CD14-positive monocyte (primary cell): Measurements from ENCODE around the gene CUL2. TPM values are rescaled to one million over a fixed set of nuclear protein-coding genes. Genes with fewer than 3 reads are reported as not detected.

Experiments
- DNase-seq, 3 donors: peaks; one replicate each; pipeline ENCODE4 v3.0.0-alpha.2; 2011 to 2022
- H2AFZ ChIP-seq: 2 replicates; pipeline ENCODE4 v1.6.0; 2012; ENCODE audit warnings: mild to moderate bottlenecking, low read depth, low read length, inconsistent platforms; ENCODE audit not compliant: insufficient read depth, poor library complexity, severe bottlenecking
- H3K27ac ChIP-seq, 2 donors: 1 replicate in 1 of 2; 2 replicates in 1 of 2; pipeline ENCODE4 v1.5.1; 2012 to 2013; ENCODE audit warnings: low read length in 2 of 2, control low read depth in 1 of 2, inconsistent platforms in 1 of 2, low read depth in 1 of 2, mild to moderate bottlenecking in 1 of 2
- H3K27me3 ChIP-seq, 2 donors: one replicate each; pipeline versions ENCODE4 v1.6.0 to v1.6.1; 2011 to 2013; ENCODE audit warnings: low read length in 2 of 2; ENCODE audit not compliant: control insufficient read depth in 2 of 2, insufficient read depth in 2 of 2
- H3K36me3 ChIP-seq, 2 donors: replicated peaks in 1 of 2; 1 replicate in 1 of 2; 2 replicates in 1 of 2; pipeline versions ENCODE4 v1.5.1 to v1.6.1; 2012 to 2013; ENCODE audit warnings: low read length in 2 of 2, control low read depth in 1 of 2, inconsistent platforms in 1 of 2, mild to moderate bottlenecking in 1 of 2; ENCODE audit not compliant: insufficient read depth in 2 of 2, control insufficient read depth in 1 of 2
- H3K4me1 ChIP-seq, 2 donors: 1 replicate in 1 of 2; 2 replicates in 1 of 2; pipeline versions ENCODE4 v1.5.1 to v1.6.1; 2012 to 2013; ENCODE audit warnings: low read length in 2 of 2, control low read depth in 1 of 2, inconsistent platforms in 1 of 2, mild to moderate bottlenecking in 1 of 2, moderate library complexity in 1 of 2; ENCODE audit not compliant: insufficient read depth in 2 of 2, control insufficient read depth in 1 of 2
- H3K4me2 ChIP-seq: replicated peaks from 2 replicates; pipeline ENCODE3; 2012; ENCODE audit warnings: low read length, moderate library complexity, mild to moderate bottlenecking; ENCODE audit not compliant: poor library complexity, severe bottlenecking; ENCODE audit errors: extremely low read depth
- H3K4me3 ChIP-seq, 3 experiments: fragments of 200-600 bp in 1 of 3; sonication (generic) in 1 of 3; replicated peaks in 1 of 3; 1 replicate in 2 of 3; 2 replicates in 1 of 3; pipeline ENCODE4 v1.5.1; 2011 to 2013; ENCODE audit warnings: low read length in 3 of 3, mild to moderate bottlenecking in 3 of 3, control low read depth in 2 of 3, low read depth in 2 of 3, inconsistent platforms in 1 of 3, moderate library complexity in 1 of 3
- H3K79me2 ChIP-seq: 2 replicates; pipeline ENCODE4 v1.6.0; 2012; ENCODE audit warnings: mild to moderate bottlenecking, control low read depth, inconsistent platforms, low read length, moderate library complexity; ENCODE audit not compliant: insufficient read depth
- H3K9ac ChIP-seq: 2 replicates; pipeline ENCODE4 v1.6.0; 2017; ENCODE audit warnings: low read length, mild to moderate bottlenecking; ENCODE audit not compliant: insufficient read depth, poor library complexity, severe bottlenecking
- H3K9me3 ChIP-seq, 2 donors: replicated peaks in 1 of 2; 1 replicate in 1 of 2; 2 replicates in 1 of 2; pipeline versions ENCODE4 v1.5.1 to v1.6.1; 2012 to 2013; ENCODE audit warnings: low read length in 2 of 2, control low read depth in 1 of 2; ENCODE audit not compliant: control insufficient read depth in 1 of 2, insufficient read depth in 1 of 2
- H4K20me1 ChIP-seq: 2 replicates; pipeline ENCODE4 v1.6.0; 2012; ENCODE audit warnings: mild to moderate bottlenecking, low read length, control low read depth, moderate library complexity; ENCODE audit not compliant: insufficient read depth
- H3K27ac Mint-ChIP-seq, 7 donors: one replicate each; pipeline ENCODE4 v1.8.0; 2020; ENCODE audit warnings: mild to moderate bottlenecking in 7 of 7, mixed read lengths in 7 of 7, moderate library complexity in 6 of 7, inconsistent platforms in 2 of 7
- H3K27me3 Mint-ChIP-seq, 3 donors: one replicate each; pipeline ENCODE4 v1.8.0; 2021 to 2022; ENCODE audit warnings: low read depth in 3 of 3, mild to moderate bottlenecking in 3 of 3, mixed read lengths in 3 of 3, moderate library complexity in 3 of 3, inconsistent platforms in 1 of 3
- H3K36me3 Mint-ChIP-seq, 2 donors: one replicate each; pipeline ENCODE4 v1.8.0; 2020; ENCODE audit warnings: mixed read lengths in 2 of 2, inconsistent platforms in 1 of 2, mild to moderate bottlenecking in 1 of 2
- H3K4me1 Mint-ChIP-seq: one replicate; pipeline ENCODE4 v1.8.0; 2020; ENCODE audit warnings: mild to moderate bottlenecking, mixed read lengths
- H3K4me3 Mint-ChIP-seq, 2 donors: one replicate each; pipeline ENCODE4 v1.8.0; 2020; ENCODE audit warnings: mild to moderate bottlenecking in 2 of 2, mixed read lengths in 2 of 2, moderate library complexity in 1 of 2
- H3K9me3 Mint-ChIP-seq, 7 donors: one replicate each; pipeline ENCODE4 v1.8.0; 2020 to 2022; ENCODE audit warnings: mixed read lengths in 7 of 7, mild to moderate bottlenecking in 6 of 7, moderate library complexity in 6 of 7, inconsistent platforms in 2 of 7
- WGBS: methylation state at CpG from one replicate; pipeline ENCODE4 v1.1.5; 2013; ENCODE audit warnings: missing lambda C conversion rate; ENCODE audit not compliant: insufficient coverage; 5-methylcytosine and 5-hydroxymethylcytosine counted together
- intact Hi-C, 2 donors: fragments of 100-400 bp; cut with micrococcal nuclease; formaldehyde crosslinking; loops; one replicate each; pipeline versions ENCODE4 v1.15.0 to v1.15.1; 2023
- polyA plus RNA-seq, 3 donors: library from polyadenylated mRNA; depleted of rRNA in 1 of 3; unstranded in 2 of 3; stranded (reverse) in 1 of 3; fragments of 300-500 nt in 2 of 3; fragments of >200 nt in 1 of 3; fragmentation: Illumina TruSeq in 2 of 3; gene quantifications; 1 replicate in 2 of 3; 2 replicates in 1 of 3; pipeline ENCODE4 v1.2.3, GENCODE V29; 2012 to 2021
- TF ChIP-seq, protein P1 (sequence below): fragments of 200-600 bp; IDR thresholded peaks from one replicate; pipeline ENCODE4 v1.8.0; 2022; ENCODE audit warnings: antibody characterized with exemption, mild to moderate bottlenecking

The CUL2 gene
- polyA plus RNA-seq, 3 donors: 10.2 to 22.8 (median 12.9) TPM

GRCh38 chr10:35124540-35124939, 34.4 kb upstream of the CUL2 start:
- H3K27me3 Mint-ChIP-seq: no peaks in the 10 kb centered on the region
- no peaks in the 10 kb centered on the region for H3K36me3 ChIP-seq
- no peaks in the 10 kb centered on the region for H4K20me1 ChIP-seq
- intact Hi-C loops: no loop called here
- no peak overlapping the region for H3K4me3 Mint-ChIP-seq
- no peaks in the 10 kb centered on the region for H3K27me3 ChIP-seq
- H3K36me3 Mint-ChIP-seq: peaks cover 0 to 4% of the 10 kb centered on the region in 2 donors
- no peak overlapping the region for H3K4me2 ChIP-seq
- peaks cover 13 to 19% of the 10 kb centered on the region in 2 donors for H3K4me1 ChIP-seq
- H3K4me1 Mint-ChIP-seq: peaks cover 14% of the 10 kb centered on the region
- H3K4me3 ChIP-seq: no peak overlapping the region
- H3K9ac ChIP-seq: no peak overlapping the region
- H3K27ac Mint-ChIP-seq: no peak overlapping the region
- peaks cover 14% of the 10 kb centered on the region for H3K79me2 ChIP-seq
- peaks cover 0 to 2% (median 0%) of the 10 kb centered on the region in 7 donors for H3K9me3 Mint-ChIP-seq
- TF ChIP-seq, protein P1, sequence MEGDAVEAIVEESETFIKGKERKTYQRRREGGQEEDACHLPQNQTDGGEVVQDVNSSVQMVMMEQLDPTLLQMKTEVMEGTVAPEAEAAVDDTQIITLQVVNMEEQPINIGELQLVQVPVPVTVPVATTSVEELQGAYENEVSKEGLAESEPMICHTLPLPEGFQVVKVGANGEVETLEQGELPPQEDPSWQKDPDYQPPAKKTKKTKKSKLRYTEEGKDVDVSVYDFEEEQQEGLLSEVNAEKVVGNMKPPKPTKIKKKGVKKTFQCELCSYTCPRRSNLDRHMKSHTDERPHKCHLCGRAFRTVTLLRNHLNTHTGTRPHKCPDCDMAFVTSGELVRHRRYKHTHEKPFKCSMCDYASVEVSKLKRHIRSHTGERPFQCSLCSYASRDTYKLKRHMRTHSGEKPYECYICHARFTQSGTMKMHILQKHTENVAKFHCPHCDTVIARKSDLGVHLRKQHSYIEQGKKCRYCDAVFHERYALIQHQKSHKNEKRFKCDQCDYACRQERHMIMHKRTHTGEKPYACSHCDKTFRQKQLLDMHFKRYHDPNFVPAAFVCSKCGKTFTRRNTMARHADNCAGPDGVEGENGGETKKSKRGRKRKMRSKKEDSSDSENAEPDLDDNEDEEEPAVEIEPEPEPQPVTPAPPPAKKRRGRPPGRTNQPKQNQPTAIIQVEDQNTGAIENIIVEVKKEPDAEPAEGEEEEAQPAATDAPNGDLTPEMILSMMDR: no peak
- no peak overlapping the region for H3K27ac ChIP-seq
- H2AFZ ChIP-seq: no peak overlapping the region
- WGBS: 95% methylated on average over 3 of the region's 6 CpGs
- no peak for DNase-seq
- no peaks in the 10 kb centered on the region for H3K9me3 ChIP-seq

DNA sequence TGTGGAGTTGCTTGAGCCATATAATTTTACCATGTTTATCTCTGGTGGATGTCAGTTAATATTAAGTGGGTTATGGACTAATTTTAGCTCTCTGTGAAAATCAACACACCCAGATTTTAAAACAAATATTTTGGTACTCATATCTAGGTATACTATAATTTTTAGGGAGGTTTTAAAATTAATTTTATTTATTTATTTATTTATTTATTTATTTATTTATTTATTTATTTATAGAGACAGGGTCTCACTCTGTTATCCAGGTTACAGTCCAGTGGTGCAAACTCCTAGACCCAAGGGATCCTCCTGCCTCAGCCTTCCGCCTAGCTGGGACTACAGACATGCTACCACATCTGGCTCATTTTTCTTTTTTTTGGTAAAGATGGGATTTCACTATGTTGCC, 29.2 kb upstream of the CUL2 start:
- no peak overlapping the region for H3K4me3 ChIP-seq
- Mint-ChIP-seq H3K27me3 (peaks cover 5 to 11% (median 10%) of the 10 kb centered on the region in 3 donors), H3K4me3 (no peak overlapping the region), H3K36me3 (no peaks in the 10 kb centered on the region), H3K27ac (no peak overlapping the region), H3K4me1 (no peaks in the 10 kb centered on the region), H3K9me3 (no peaks in the 10 kb centered on the region)
- H2AFZ ChIP-seq: no peak overlapping the region
- no peak overlapping the region for H3K9ac ChIP-seq
- H3K79me2 ChIP-seq: no peaks in the 10 kb centered on the region
- TF ChIP-seq, protein P1: no peak
- no peaks in the 10 kb centered on the region for H3K9me3 ChIP-seq
- H3K4me1 ChIP-seq: no peaks in the 10 kb centered on the region
- no peaks in the 10 kb centered on the region for H4K20me1 ChIP-seq
- peaks cover 3 to 6% of the 10 kb centered on the region in 2 donors for H3K27me3 ChIP-seq
- H3K27ac ChIP-seq: no peak overlapping the region
- WGBS: no CpG with 5 or more reads among the region's 1 CpG
- intact Hi-C loops: loop anchor here in 1 of 2 donors (10.0 kb wide), 1 partner anchor 435 kb away; no protein-coding TSS in a partner anchor
- no peak for DNase-seq
- H3K4me2 ChIP-seq: no peak overlapping the region
- H3K36me3 ChIP-seq: no peaks in the 10 kb centered on the region
